DOHH2 (cell line): ENCODE data around the gene KIF26B.

Experiments used
- H3F3A ChIP-seq: fragments of 200-600 bp; sonication (generic), shearing (Covaris generic); 2 replicates; pipeline ENCODE4 v1.6.0; 2016; ENCODE audit warnings: antibody characterized with exemption, mild to moderate bottlenecking; ENCODE audit not compliant: control insufficient read depth, insufficient read depth
- H3K27ac ChIP-seq: fragments of 200-600 bp; sonication (generic); 2 replicates; pipeline ENCODE4 v1.5.1; 2014; ENCODE audit warnings: low read depth, mild to moderate bottlenecking, low read length, moderate library complexity
- H3K27me3 ChIP-seq: fragments of 200-600 bp; sonication (generic); 2 replicates; pipeline ENCODE4 v1.6.1; 2014; ENCODE audit warnings: mild to moderate bottlenecking, low read length, mixed read lengths; ENCODE audit not compliant: control insufficient read depth
- H3K36me3 ChIP-seq: fragments of 200-600 bp; sonication (generic); 2 replicates; pipeline ENCODE4 v1.6.1; 2014; ENCODE audit warnings: mild to moderate bottlenecking, low read length, moderate library complexity, mixed read lengths; ENCODE audit not compliant: control insufficient read depth
- H3K4me1 ChIP-seq: fragments of 200-600 bp; sonication (generic); 2 replicates; pipeline ENCODE4 v1.6.1; 2014; ENCODE audit warnings: mild to moderate bottlenecking, low read length, mixed read lengths; ENCODE audit not compliant: control insufficient read depth
- H3K4me2 ChIP-seq: fragments of 200-600 bp; sonication (generic); 2 replicates; pipeline ENCODE4 v1.6.0; 2014; ENCODE audit warnings: mild to moderate bottlenecking, low read length, moderate library complexity
- H3K4me3 ChIP-seq: fragments of 200-600 bp; sonication (generic); 2 replicates; pipeline ENCODE4 v1.5.1; 2014; ENCODE audit warnings: mild to moderate bottlenecking, low read length, mixed read lengths
- H3K79me2 ChIP-seq: fragments of 200-600 bp; sonication (generic); 2 replicates; pipeline ENCODE4 v1.6.1; 2014; ENCODE audit warnings: mild to moderate bottlenecking, low read length, mixed read lengths; ENCODE audit not compliant: control insufficient read depth
- H3K9me2 ChIP-seq: fragments of 200-600 bp; sonication (generic); replicated peaks from 2 replicates; pipeline ENCODE4 v1.6.1; 2014; ENCODE audit warnings: mild to moderate bottlenecking, low read length, mixed read lengths; ENCODE audit not compliant: control insufficient read depth
- H3K9me3 ChIP-seq: fragments of 200-600 bp; sonication (generic); 2 replicates; pipeline ENCODE4 v1.6.1; 2014; ENCODE audit warnings: antibody characterized with exemption, low read length, mixed read lengths; ENCODE audit not compliant: control insufficient read depth, insufficient read depth
- H4K20me1 ChIP-seq: fragments of 200-600 bp; sonication (generic); 2 replicates; pipeline ENCODE4 v1.6.0; 2014; ENCODE audit warnings: low read depth, mild to moderate bottlenecking, antibody characterized with exemption, low read length, moderate library complexity; ENCODE audit not compliant: control insufficient read depth, insufficient read depth
- EZH2phosphoT487 ChIP-seq: fragments of 200-600 bp; sonication (generic); IDR thresholded peaks from 2 replicates; pipeline ENCODE4 v1.6.1; 2017; ENCODE audit warnings: borderline replicate concordance, mild to moderate bottlenecking, antibody characterized with exemption, low read length, moderate library complexity, mixed read lengths
- TF ChIP-seq, protein P1 (sequence below): fragments of 200-600 bp; sonication (generic); IDR thresholded peaks from one replicate; pipeline ENCODE4 v1.5.1; 2014; ENCODE audit warnings: antibody characterized with exemption, mild to moderate bottlenecking, low read depth, low read length; ENCODE audit not compliant: poor library complexity, severe bottlenecking

The KIF26B gene

DNA sequence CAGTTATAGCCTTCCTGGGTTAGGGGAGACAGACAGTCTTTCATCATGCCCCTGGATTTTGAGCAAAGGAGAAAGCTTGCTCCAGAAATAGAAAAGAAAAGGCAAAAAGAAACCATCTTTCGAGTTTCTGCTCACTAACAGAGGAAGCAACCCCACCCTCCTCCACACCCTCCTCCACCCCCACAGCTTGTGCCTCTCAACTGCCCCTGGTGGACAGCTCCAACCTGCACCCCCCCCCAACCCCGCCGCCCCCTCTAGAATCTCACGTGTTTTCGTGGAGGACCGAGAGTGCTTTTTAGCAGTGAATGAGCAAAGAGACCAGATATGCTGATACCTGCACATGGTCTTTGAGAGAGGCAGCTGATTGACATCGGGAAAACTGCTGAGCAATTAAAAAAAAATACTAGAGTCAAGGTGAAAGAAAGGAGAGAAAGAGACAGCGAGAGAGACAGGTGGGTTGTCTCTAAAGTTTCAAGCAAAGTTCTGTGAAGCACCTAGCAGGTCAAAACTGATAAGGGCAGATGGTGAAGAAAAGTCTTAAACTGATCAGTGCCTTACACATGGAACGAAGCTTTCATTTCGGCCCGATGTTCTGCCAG lies 358.3 kb downstream of the KIF26B start:
- Histone ChIP-seq H3K4me2 (no peak overlapping the region), H3K36me3 (no peaks in the 10 kb centered on the region), H3K4me3 (no peak overlapping the region), H4K20me1 (no peaks in the 10 kb centered on the region), H3K9me3 (no peaks in the 10 kb centered on the region), H3F3A (no peaks in the 10 kb centered on the region), H3K9me2 (no peaks in the 10 kb centered on the region), H3K79me2 (no peaks in the 10 kb centered on the region), H3K27ac (no peak overlapping the region), H3K4me1 (no peaks in the 10 kb centered on the region), H3K27me3 (peaks cover 16% of the 10 kb centered on the region)
- TF ChIP-seq, protein P1, sequence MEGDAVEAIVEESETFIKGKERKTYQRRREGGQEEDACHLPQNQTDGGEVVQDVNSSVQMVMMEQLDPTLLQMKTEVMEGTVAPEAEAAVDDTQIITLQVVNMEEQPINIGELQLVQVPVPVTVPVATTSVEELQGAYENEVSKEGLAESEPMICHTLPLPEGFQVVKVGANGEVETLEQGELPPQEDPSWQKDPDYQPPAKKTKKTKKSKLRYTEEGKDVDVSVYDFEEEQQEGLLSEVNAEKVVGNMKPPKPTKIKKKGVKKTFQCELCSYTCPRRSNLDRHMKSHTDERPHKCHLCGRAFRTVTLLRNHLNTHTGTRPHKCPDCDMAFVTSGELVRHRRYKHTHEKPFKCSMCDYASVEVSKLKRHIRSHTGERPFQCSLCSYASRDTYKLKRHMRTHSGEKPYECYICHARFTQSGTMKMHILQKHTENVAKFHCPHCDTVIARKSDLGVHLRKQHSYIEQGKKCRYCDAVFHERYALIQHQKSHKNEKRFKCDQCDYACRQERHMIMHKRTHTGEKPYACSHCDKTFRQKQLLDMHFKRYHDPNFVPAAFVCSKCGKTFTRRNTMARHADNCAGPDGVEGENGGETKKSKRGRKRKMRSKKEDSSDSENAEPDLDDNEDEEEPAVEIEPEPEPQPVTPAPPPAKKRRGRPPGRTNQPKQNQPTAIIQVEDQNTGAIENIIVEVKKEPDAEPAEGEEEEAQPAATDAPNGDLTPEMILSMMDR = no peak
- TF ChIP-seq EZH2phosphoT487 = no peak

DNA sequence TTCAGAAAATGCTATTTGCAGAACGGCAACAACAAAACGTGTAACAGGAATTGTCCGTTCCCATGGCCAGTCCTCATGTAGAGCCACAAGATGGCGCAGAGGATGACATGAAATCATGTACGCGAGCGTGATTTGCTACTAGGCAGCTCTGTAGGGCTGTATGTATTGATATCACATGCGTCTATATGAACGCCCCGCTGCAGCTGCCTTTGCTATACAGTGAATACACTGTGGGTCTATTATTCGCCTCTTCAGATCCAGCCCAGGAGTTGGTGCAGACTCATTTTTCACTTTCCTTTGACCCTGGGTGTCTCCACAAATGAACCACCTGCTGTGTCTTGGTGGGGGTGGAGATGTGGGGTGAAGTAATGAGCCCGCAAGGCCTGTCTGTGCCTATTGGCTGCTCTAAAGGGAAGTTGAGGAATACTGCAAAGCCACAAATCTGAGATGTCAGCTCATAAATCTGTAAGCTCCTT lies 361.5 kb downstream of the KIF26B start:
- Histone ChIP-seq H3K4me1 (no peaks in the 10 kb centered on the region), H3K9me2 (no peaks in the 10 kb centered on the region), H3K27ac (no peak overlapping the region), H3K4me2 (no peak overlapping the region), H3F3A (no peaks in the 10 kb centered on the region), H3K9me3 (no peaks in the 10 kb centered on the region), H3K27me3 (peaks cover 11% of the 10 kb centered on the region), H3K79me2 (no peaks in the 10 kb centered on the region), H3K36me3 (no peaks in the 10 kb centered on the region), H4K20me1 (no peaks in the 10 kb centered on the region), H3K4me3 (no peak overlapping the region)
- TF ChIP-seq, protein P1 = no peak
- TF ChIP-seq EZH2phosphoT487 = no peak

DNA sequence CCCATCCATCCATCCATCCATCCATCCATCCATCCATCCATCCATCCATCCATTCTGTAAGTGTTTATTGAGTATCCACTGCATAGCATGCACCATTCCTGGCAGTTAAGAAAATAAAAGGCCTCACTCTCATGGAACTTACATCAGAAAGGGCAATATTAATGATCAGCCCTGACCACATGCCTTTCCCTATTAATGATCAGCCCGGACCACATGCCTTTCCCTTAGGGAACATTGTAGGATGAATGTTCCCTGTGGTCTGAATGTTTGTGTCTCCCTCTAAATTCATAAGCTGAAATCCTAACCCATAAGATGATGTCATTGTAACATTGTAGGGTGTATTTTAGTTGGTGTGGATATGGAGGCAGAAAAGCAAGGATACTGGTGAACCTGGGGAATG lies 365.8 kb downstream of the KIF26B start:
- no peaks in the 10 kb centered on the region for H3K4me1 ChIP-seq
- no peaks in the 10 kb centered on the region for H3K36me3 ChIP-seq
- TF ChIP-seq, protein P1 = no peak
- TF ChIP-seq EZH2phosphoT487 = no peak
- no peaks in the 10 kb centered on the region for H3K9me3 ChIP-seq
- no peak overlapping the region for H3K27ac ChIP-seq
- no peaks in the 10 kb centered on the region for H3F3A ChIP-seq
- no peak overlapping the region for H3K4me2 ChIP-seq
- no peak overlapping the region for H3K4me3 ChIP-seq
- no peaks in the 10 kb centered on the region for H4K20me1 ChIP-seq
- H3K27me3 ChIP-seq = peaks cover 9% of the 10 kb centered on the region
- no peaks in the 10 kb centered on the region for H3K9me2 ChIP-seq
- no peaks in the 10 kb centered on the region for H3K79me2 ChIP-seq
